Thoracic aorta (tissue), 2 donors: ENCODE data around the gene TRIM60. TPM values are rescaled to one million over a fixed set of nuclear protein-coding genes. Genes with fewer than 3 reads are reported as not detected.
"Not testable (repeated sequence)": the region's sequence is repeated elsewhere in the genome, so short reads cannot be mapped to it uniquely, and the experiment has no call there.

ENCODE experiments used
- ATAC-seq: fragments of 150-250 bp; one replicate; pipeline ENCODE4 v1.8.0; 2017; ENCODE audit warnings: low read depth; ENCODE audit not compliant: insufficient number of reproducible peaks, low FRiP score
- DNase-seq: peaks from one replicate; pipeline ENCODE4 v3.0.0-alpha.2; 2020; ENCODE audit warnings: low spot score
- H3K27ac ChIP-seq, 2 donors: fragments of 200-600 bp; sonication (generic); 1 replicate in 1 of 2; 2 replicates in 1 of 2; pipeline ENCODE4 v1.5.1; 2016; ENCODE audit warnings: mild to moderate bottlenecking in 2 of 2, moderate library complexity in 2 of 2
- H3K27me3 ChIP-seq: fragments of 200-600 bp; sonication (generic); replicated peaks from 2 replicates; pipeline ENCODE4 v1.6.0; 2016; ENCODE audit warnings: mild to moderate bottlenecking; ENCODE audit not compliant: insufficient read depth
- H3K36me3 ChIP-seq: fragments of 200-600 bp; sonication (generic); one replicate; pipeline ENCODE4 v1.5.1; 2016
- H3K4me1 ChIP-seq, 2 donors: fragments of 200-600 bp; sonication (generic); 1 replicate in 1 of 2; 2 replicates in 1 of 2; pipeline versions ENCODE4 v1.5.1 to v1.6.0; 2016; ENCODE audit warnings: low read depth in 2 of 2, mild to moderate bottlenecking in 1 of 2; ENCODE audit not compliant: control insufficient read depth in 1 of 2
- H3K4me3 ChIP-seq: fragments of 200-600 bp; sonication (generic); 2 replicates; pipeline ENCODE4 v1.5.1; 2016; ENCODE audit warnings: mild to moderate bottlenecking
- H3K9me3 ChIP-seq: fragments of 200-600 bp; sonication (generic); 2 replicates; pipeline ENCODE4 v1.5.1; 2016
- CTCF ChIP-seq: fragments of 200-600 bp; sonication (generic); IDR thresholded peaks from one replicate; pipeline ENCODE4 v1.5.1; 2019; ENCODE audit warnings: antibody characterized with exemption
- total RNA-seq, 2 donors: library from RNA; depleted of rRNA; stranded (reverse); fragments of >200 nt; gene quantifications; one replicate each; pipeline versions ENCODE4 v1.1.0 to v1.2.3, GENCODE V29; 2016

TRIM60 gene
- total RNA-seq, 2 donors from 2014 or later, result not detected

- H3K27ac ChIP-seq, result no peak overlapping the region
- no peaks in the 10 kb centered on the region for H3K36me3 ChIP-seq
- no peaks in the 10 kb centered on the region for H3K27me3 ChIP-seq
- H3K4me3 ChIP-seq, result no peak overlapping the region
- no peaks in the 10 kb centered on the region for H3K9me3 ChIP-seq
- no peak for DNase-seq
- no peak for TF ChIP-seq CTCF
- no peak for ATAC-seq
- no peaks in the 10 kb centered on the region for H3K4me1 ChIP-seq
Observed at GRCh38 chr4:165058666-165059065, 26.9 kb downstream of the TRIM60 start.

- ATAC-seq, result no peak
- H3K36me3 ChIP-seq, result no peaks in the 10 kb centered on the region
- TF ChIP-seq CTCF, result no peak
- no peaks in the 10 kb centered on the region for H3K9me3 ChIP-seq
- no peak overlapping the region for H3K27ac ChIP-seq
- H3K4me1 ChIP-seq, result no peaks in the 10 kb centered on the region
- H3K4me3 ChIP-seq, result no peak overlapping the region
- DNase-seq, result no peak
- no peaks in the 10 kb centered on the region for H3K27me3 ChIP-seq
Observed at GRCh38 chr4:165059386-165059785, 27.6 kb downstream of the TRIM60 start.

- TF ChIP-seq CTCF, result no peak
- Histone ChIP-seq H3K36me3 (no peaks in the 10 kb centered on the region), H3K27me3 (no peaks in the 10 kb centered on the region), H3K4me1 (no peaks in the 10 kb centered on the region), H3K4me3 (no peak overlapping the region), H3K9me3 (no peaks in the 10 kb centered on the region), H3K27ac (no peak overlapping the region)
- ATAC-seq, result no peak
- no peak for DNase-seq
Observed at GRCh38 chr4:165060938-165061337, 29.1 kb downstream of the TRIM60 start.

- H3K27ac ChIP-seq, result no peak overlapping the region
- TF ChIP-seq CTCF, result no peak
- DNase-seq (no peak), ATAC-seq (no peak)
- no peaks in the 10 kb centered on the region for H3K27me3 ChIP-seq
- no peak overlapping the region for H3K4me3 ChIP-seq
- no peaks in the 10 kb centered on the region for H3K9me3 ChIP-seq
- H3K4me1 ChIP-seq, result no peaks in the 10 kb centered on the region
- peaks cover 3% of the 10 kb centered on the region for H3K36me3 ChIP-seq
Observed at GRCh38 chr4:165070560-165070959, 38.8 kb downstream of the TRIM60 start.

GRCh38 chr4:165073346-165073745 lies 41.5 kb downstream of the TRIM60 start:
- H3K27ac ChIP-seq, ATAC-seq, H3K4me3 ChIP-seq, H3K36me3 ChIP-seq, H3K4me1 ChIP-seq, DNase-seq, H3K27me3 ChIP-seq, H3K9me3 ChIP-seq: not testable (repeated sequence)

GRCh38 chr4:165077034-165077578 lies 45.3 kb downstream of the TRIM60 start:
- no peak overlapping the region for H3K4me3 ChIP-seq
- no peaks in the 10 kb centered on the region for H3K9me3 ChIP-seq
- peaks cover 12% of the 10 kb centered on the region for H3K36me3 ChIP-seq
- ATAC-seq (no peak), DNase-seq (no peak)
- no peaks in the 10 kb centered on the region for H3K27me3 ChIP-seq
- no peak overlapping the region for H3K27ac ChIP-seq
- no peaks in the 10 kb centered on the region for H3K4me1 ChIP-seq
- TF ChIP-seq CTCF, result no peak
